NCI-H774 (cell line): ENCODE data around the gene CALN1.
"Not testable (repeated sequence)": the region's sequence is repeated elsewhere in the genome, so short reads cannot be mapped to it uniquely, and the experiment has no call there.

Source experiments
- DNase-seq: peaks from one replicate; lab custom pipeline; 2025; lab: John Stamatoyannopoulos, UW

CALN1 gene

DNA sequence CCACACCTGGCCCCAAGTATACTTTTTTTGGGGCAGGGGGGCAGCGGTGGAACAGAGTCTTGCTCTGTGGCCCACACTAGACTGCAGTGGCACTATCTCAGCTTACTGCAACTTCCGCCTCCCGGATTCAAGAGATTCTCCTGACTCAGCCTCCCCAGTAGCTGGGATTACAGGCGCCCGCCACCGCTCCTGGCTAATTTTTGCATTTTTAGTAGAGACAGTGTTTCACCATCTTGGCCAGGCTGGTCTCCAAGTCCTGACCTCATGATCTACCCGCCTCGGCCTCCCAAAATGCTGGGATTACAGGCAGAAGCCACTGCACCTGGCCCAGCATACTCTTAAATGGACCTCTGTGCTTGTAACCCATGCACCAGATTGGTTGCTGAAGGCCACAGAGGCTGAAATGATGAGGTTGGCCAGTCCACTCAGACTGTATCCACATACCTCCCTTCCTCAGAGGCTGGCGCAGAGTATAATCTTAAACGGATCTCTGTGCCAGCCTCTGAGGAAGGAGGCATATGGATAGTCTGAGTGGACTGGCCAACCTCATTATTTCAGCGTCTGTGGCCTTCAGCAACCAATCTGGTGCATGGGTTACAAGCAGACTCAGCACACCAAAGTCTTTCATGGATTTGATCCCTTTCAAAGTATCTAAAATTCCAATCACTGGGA is 3.0 kb downstream of the CALN1 start:
- no peak for DNase-seq

- no peak for DNase-seq
These were observed 5.2 kb downstream of the CALN1 start for GRCh38 chr7:72406820-72407403.

DNA sequence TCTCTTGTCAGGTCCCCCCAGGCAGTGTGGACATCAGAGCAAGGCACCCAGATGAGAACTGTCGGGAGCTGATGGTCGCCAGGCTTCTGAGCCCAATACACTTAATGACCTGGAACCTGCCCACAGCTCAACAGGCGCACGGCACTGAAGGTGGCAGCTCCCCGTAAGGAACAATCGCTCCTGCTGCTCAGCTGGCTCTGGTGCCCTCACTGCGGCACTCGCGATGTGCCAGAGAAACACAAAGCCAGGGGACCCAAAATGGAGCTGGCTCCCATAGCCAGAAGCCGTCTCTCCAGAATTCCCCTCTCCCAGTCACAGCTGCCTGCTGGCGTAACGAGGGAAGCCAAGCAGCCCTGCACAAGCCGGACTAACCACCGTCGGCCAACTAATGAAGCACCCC is 6.3 kb downstream of the CALN1 start:
- no peak for DNase-seq

- no peak for DNase-seq
These were observed 6.7 kb downstream of the CALN1 start for GRCh38 chr7:72405418-72405817.

- DNase-seq, result no peak
These were observed 7.4 kb downstream of the CALN1 start for GRCh38 chr7:72404743-72405142.

DNA sequence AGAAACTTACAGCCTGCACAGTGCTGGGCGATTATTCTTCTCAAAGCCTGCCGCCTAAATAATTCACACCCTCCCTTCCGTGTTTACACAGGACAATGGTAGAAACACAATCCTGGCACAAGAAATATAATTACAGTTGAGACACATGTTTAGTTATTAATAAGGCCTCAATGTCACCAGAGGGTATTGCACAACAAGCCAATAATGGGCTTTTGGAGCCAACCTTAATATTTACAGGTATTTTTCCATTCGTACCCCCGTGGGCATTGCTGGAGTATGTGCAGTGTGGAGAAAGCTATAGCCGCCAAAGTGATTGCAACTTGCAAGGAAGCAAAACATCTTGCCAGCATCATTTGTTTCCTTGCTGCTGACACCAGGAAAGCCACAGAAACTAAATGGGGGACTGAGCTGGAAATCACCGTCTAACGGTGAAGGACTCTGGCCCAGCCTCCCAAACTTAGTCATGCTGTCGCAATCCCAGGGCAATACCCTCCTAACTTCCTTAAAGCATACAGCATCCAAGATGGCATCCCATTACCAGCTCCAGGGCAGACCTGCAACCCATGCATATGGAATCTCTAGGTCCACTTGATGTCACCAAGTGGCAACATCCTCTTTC is 8.6 kb downstream of the CALN1 start:
- DNase-seq, result no peak

DNA sequence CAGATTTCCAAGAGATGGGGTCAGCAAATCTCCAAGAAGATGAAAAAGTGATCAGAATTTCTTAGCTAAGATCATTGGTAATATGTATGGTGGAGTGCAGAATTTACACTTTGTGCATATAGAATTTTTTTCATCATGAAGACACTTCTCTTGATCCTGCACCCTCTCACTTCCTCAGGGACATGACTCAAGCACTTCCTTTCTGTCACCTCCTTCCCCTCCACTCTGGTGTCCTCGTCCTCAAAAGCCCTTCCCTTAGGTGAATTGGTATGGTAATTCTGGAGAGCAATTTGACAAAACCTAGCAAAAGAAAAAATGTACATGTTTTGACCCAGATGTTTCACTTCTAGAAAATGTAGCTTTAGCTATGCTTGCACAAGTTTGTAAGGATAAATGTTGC is 18.1 kb downstream of the CALN1 start:
- no peak for DNase-seq

DNA sequence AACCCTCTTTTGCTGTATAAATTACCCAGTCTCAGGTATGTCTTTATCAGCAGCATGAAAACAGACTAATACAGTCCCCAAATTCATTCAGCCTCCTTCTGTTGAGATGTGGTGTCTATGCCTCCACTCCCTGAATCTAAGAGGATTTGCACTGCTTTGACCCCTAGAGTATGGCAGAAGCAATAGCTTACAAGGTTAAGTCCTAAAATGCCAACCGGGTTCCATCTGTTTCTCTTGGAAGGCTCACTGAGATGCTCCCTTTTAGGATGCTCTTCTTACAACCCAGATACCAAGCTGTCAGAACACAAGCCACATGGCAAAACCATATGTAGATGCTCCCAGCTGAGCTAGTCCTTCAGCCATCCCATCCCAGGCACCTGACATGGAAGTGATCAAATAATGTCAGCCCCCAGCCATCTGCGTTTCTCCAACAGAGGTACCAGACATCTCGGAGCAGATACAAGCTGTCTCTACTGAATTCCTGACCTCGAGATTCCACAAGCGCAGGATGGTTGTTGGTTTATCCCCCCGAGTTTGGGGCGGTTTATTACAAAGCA is 20.2 kb downstream of the CALN1 start:
- DNase-seq, result no peak

GRCh38 chr7:72386118-72386517 is 26.0 kb downstream of the CALN1 start:
- DNase-seq, result no peak

- DNase-seq, result no peak
These were observed 49.9 kb downstream of the CALN1 start for GRCh38 chr7:72362246-72362645.

DNA sequence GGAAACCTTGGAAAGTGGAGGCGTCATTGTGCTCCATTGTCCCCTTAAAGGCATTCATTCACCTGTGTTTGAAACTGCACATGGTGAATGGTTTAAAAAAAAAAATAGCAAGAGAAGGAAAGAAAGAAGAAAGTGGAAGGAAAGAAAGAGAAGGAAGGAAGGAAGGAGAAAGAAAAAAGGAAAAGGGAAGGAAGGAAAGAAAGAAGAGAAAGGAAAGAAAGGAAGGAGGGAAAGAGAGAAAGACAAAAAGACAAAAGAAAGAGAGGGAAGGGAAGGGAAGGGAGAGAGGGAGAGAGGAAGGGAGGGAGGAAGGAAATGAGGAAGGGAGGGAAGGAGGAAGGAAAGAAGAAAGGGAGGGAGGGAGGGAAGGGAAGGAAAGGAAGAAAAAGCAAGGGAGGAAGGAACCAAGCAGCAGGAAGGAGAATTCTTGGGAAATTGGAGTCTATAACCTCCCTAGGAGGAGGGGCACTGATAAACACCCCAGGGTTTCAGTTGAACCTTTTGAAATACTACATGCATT is 66.9 kb downstream of the CALN1 start:
- no peak for DNase-seq

GRCh38 chr7:72343991-72344390 is 68.1 kb downstream of the CALN1 start:
- DNase-seq, result no peak

DNA sequence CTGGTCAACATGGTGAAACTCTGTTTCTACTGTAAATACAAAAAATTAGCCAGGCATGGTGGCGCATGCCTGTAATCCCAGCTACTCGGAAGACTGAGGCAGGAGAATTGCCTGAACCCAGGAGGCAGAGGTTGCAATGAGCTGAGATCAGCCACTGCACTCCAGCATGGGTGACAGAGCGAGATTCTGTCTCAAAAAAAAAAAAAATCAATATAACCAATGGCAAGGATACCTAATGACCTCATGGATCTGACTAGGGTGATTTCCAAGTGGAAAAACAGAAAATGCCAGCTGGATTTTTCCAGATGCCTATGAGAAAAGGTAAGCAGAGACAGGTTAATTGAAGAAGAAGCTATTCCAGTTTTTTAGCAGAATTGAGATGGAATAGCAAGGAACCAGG is 68.8 kb downstream of the CALN1 start:
- DNase-seq, result not testable (repeated sequence)

GRCh38 chr7:72337390-72338167 is 74.6 kb downstream of the CALN1 start:
- DNase-seq, result no peak

DNA sequence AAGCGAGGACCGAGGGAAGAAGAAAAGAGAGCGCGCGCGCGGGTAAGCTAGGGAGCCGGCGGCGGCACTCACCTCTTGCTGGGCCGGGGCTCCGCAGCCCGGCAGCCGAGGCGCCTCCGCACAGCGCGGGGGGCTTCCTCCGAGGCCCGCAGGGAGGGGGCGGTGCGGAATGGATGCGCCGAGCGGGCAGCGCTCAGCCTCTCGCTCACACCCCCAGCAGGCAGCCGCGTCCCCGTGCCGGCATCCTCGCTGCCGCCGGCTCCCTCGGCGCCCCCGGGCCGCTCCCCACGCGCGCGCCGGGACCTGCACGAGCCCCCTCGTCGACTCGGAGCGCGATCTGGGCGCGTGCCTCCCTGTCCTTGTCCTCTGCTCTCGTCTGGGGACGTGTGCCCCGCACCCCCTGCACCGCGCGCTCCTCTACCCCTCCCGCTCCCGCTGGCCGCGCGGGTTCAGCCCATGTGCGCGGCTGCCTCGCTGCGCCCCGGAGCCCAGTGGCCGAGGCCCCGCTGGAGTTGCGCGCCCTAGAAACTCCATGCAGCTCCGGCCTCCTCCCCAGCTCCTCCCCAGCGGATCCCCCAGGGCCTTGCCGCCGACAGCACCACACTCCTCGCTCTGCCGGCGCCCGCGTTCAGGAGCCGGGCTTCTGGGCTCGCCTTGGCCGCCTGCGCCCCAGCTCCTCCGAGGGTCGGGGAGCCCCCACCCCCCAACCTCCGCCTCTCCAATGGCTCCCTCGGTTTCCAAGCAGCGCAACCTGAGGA is 75.3 kb downstream of the CALN1 start:
- no peak for DNase-seq

GRCh38 chr7:72336382-72336631 is 75.8 kb downstream of the CALN1 start:
- DNase-seq, result no peak

DNA sequence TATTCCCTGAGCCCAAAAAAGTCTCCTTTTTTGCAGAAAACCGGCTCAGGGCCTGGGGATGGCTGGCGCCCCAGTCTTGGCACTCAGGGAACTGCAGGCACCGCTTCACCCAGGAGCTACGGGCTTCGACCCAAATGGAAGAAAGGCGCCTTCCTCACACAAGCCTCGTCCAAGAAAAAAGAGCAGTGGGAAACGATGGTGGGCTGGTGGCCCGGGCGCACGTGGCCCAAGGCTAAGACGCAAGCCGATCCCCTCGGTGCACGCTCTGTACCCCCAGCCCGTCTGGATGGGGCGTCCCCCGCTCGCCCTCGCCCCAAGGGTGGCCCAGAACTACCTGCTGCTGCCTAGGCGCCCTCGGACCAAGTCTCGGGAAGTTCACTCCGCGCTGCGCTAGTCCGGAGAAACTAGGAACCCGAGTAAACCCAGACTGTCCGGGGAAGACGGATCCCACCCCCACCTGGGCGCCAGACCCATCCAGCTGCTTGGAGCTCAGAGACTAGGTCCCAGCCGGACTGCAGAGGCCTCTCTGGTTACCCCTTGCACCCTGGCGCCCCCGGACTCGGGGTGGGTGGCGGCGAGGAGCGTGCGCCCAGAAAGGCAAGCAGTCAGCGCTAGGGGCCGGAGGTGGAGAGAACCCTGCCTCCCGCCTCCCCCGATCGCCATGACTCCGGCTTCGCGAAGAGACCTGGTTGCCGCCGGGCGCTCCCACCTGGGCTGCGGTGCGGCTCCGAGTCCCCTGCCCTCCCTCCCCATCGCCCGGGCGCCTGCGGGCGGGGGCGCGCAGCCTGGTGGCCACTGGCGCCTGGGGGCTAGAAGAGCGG is 76.4 kb downstream of the CALN1 start:
- DNase-seq, result no peak

DNA sequence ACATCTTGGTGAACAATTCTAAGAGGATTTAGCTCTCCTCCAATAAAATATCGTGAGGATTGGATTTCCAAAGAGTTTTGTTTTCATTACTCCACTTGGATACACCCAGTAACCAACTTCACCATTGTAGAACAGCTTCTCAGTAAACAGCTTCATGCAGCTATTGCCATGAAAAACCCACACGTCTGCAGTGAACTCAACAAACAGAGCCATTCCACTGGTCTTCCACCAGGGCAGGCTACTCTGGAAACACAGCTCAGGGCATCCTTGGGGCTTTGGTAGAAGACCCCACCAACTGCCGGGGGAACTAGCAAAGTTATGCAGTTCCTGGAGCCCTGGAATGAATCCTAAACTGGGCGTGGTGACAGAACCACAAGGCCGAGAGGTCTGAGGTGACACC is 77.4 kb downstream of the CALN1 start:
- DNase-seq, result no peak

- no peak for DNase-seq
These were observed 78.1 kb downstream of the CALN1 start for GRCh38 chr7:72334066-72334465.

DNA sequence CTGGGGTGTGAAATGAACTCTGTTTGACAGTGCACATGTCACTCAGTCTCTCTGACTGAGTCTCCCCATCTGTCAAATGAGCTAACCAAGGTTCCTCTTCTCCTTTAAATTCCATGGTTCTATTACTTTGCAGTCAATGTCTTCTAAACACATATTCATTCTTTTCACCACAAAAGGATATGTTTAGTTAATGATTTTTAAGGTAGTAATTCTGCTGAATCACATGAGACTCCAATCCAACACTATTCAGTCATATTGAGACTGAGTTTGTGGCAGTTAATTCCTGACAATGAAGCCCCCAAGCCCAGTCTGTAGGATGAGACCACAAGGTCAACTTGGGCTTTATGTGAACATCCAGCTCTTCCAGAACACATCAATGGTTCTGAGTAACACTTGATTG is 85.3 kb downstream of the CALN1 start:
- no peak for DNase-seq

DNA sequence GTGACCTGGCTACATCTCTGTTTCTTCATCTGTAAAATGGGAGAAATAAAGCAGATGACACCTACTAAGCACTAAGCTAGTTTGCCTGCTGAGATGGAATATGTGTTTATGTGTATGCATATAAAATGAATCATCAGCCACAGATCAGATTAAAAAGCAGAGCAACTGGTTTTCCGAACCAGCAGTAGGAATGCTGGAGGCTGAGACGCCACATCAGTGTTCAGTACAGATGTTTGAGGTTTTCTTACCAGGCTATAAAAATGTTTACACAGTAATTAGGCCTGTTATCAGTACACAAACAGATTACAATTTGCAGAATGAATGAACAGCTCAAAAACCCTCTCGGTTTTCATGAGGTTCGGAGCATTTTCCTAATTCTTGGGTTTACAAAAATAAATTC is 85.8 kb downstream of the CALN1 start:
- DNase-seq, result no peak
